ENCODE results near the gene PPP2R5C. TPM values are rescaled to one million over a fixed set of nuclear protein-coding genes. Genes with fewer than 3 reads are reported as not detected.

Gene PPP2R5C
- total RNA-seq, 1 experiment from 2014 or later: 93.0 TPM

DNA sequence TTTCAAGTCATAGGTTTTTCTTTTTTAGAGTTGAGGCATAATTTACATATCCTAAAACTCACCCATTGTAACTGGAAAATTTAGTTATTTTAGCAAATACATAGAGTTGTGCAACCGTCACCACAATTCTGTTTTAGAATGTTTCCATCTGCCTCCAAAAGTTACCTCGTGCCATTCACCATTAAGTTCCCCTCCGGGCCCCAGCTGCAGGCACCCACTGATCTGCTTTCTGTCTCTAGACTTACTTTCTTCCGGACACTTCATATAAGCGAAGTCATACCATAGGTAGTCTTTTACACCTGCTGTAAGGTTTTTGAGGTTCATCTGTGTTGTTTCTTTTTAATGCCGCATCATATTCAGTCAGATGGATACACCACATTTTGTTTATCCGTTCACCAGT, 28.7 kb downstream of the PPP2R5C start:
- H4K91ac ChIP-seq (ENCODE audit: insufficient read length, low read depth, low read length): no peak overlapping the region

More for the DNA sequence above, 28.7 kb downstream of the PPP2R5C start:
- no peak for TF ChIP-seq CTCF (conservative IDR thresholded peaks at IDR 0.05)
- H3K56ac ChIP-seq (ENCODE audit: insufficient read length, low read depth, low read length): no peak overlapping the region
- no peak overlapping the region for H2BK12ac ChIP-seq (ENCODE audit: insufficient read length, low read depth, low read length)
- no peak for DNase-seq
- H3K79me2 ChIP-seq (ENCODE audit: insufficient read depth, low read length): no peaks in the 10 kb centered on the region
- H4K8ac ChIP-seq (replicated peaks; ENCODE audit: insufficient read length, low read depth, low read length): no peak overlapping the region
- H3K4ac ChIP-seq (ENCODE audit: low read depth, low read length): no peak overlapping the region
- H2BK120ac ChIP-seq (ENCODE audit: low read depth, low read length, poor library complexity, severe bottlenecking): no peak overlapping the region
- H3K4me3 Mint-ChIP-seq: no peak overlapping the region
- no peaks in the 10 kb centered on the region for H3K36me3 Mint-ChIP-seq (ENCODE audit: insufficient read depth in 1 of 3, low read depth in 3 of 3)
- no peak overlapping the region for H3K14ac ChIP-seq (ENCODE audit: insufficient read depth, low read length)
- H3K4me2 ChIP-seq (ENCODE audit: insufficient read depth, insufficient read length, low read length): no peak overlapping the region
- H2AFZ ChIP-seq (ENCODE audit: low read length): no peak overlapping the region
- no peak overlapping the region for H2BK5ac ChIP-seq (ENCODE audit: insufficient read length, low read length)
- H3K9me3 ChIP-seq (ENCODE audit: control insufficient read depth, low read depth, low read length): no peaks in the 10 kb centered on the region
- no peaks in the 10 kb centered on the region for H3K79me1 ChIP-seq (ENCODE audit: insufficient read depth, low read depth, low read length, poor library complexity, severe bottlenecking)
- no peak overlapping the region for H3T11ph ChIP-seq (ENCODE audit: low read length)
- no peaks in the 10 kb centered on the region for H3K27me3 ChIP-seq (ENCODE audit: insufficient read depth, low read length)
- H3K9me3 Mint-ChIP-seq: no peaks in the 10 kb centered on the region
- H2AK5ac ChIP-seq (ENCODE audit: insufficient read length, low read length): no peak overlapping the region
- no peak overlapping the region for H2BK20ac ChIP-seq (ENCODE audit: low read depth, low read length, poor library complexity, severe bottlenecking)
- H3K27ac Mint-ChIP-seq: no peak overlapping the region
- H2BK15ac ChIP-seq (ENCODE audit: low read depth, low read length): no peak overlapping the region
- H3K9ac ChIP-seq (ENCODE audit: extremely low read depth, insufficient read length, low read length): no peak overlapping the region
- H3K4me1 Mint-ChIP-seq: no peaks in the 10 kb centered on the region
- peaks cover 1% of the 10 kb centered on the region for H3K27me3 Mint-ChIP-seq (ENCODE audit: low read depth)
- no peaks in the 10 kb centered on the region for H3K23me2 ChIP-seq (ENCODE audit: insufficient read length, low read depth, low read length, poor library complexity, severe bottlenecking)
- H4K5ac ChIP-seq (ENCODE audit: insufficient read length, low read depth, low read length): no peak overlapping the region
- H4K20me1 ChIP-seq (ENCODE audit: control insufficient read depth, insufficient read depth, insufficient read length): no peaks in the 10 kb centered on the region
- no peak overlapping the region for H3K27ac ChIP-seq (ENCODE audit: insufficient read length, low read depth, low read length)
- no peak overlapping the region for H3K23ac ChIP-seq (ENCODE audit: insufficient read length, low read depth, low read length)
- H3K18ac ChIP-seq (ENCODE audit: insufficient read length, low read depth, low read length): no peak overlapping the region
- no CpG with 5 or more reads among the region's 7 CpGs for WGBS (ENCODE audit: extremely low coverage, insufficient read length, low lambda C conversion rate)
- no peaks in the 10 kb centered on the region for H3K4me1 ChIP-seq (ENCODE audit: insufficient read depth, low read length)
